ENCODE results near the gene OVAAL.
"Not testable (repeated sequence)": the region's sequence is repeated elsewhere in the genome, so short reads cannot be mapped to it uniquely, and the experiment has no call there.

OVAAL gene

GRCh38 chr1:180542838-180543145, 16.0 kb upstream of the OVAAL start:
- no peak overlapping the region for H3K4me3 ChIP-seq (ENCODE audit: low read depth, low read length)
- no peak for TF ChIP-seq CTCF (IDR thresholded peaks at IDR 0.05; ENCODE audit: low read depth, low read length)
- no peak for DNase-seq

GRCh38 chr1:180544050-180544449, 14.7 kb upstream of the OVAAL start:
- Histone ChIP-seq H3K27me3 (no peaks in the 10 kb centered on the region), H3K9me3 (no peaks in the 10 kb centered on the region), H3K36me3 (no peaks in the 10 kb centered on the region), H3K4me1 (no peaks in the 10 kb centered on the region; the same call in 1 of the 2 replicates), H3K4me3 (ENCODE audit: low read depth, low read length) (no peak overlapping the region)
- no peak for DNase-seq
- TF ChIP-seq CTCF (IDR thresholded peaks at IDR 0.05; ENCODE audit: low read depth, low read length): no peak

More at GRCh38 chr1:180542838-180543145, 16.0 kb upstream of the OVAAL start:
- no peaks in the 10 kb centered on the region for H3K36me3 ChIP-seq
- no peaks in the 10 kb centered on the region for H3K9me3 ChIP-seq
- no peaks in the 10 kb centered on the region for H3K27me3 ChIP-seq
- no peaks in the 10 kb centered on the region for H3K4me1 ChIP-seq

- no peak for TF ChIP-seq CTCF (IDR thresholded peaks at IDR 0.05; ENCODE audit: low read depth, low read length)
- no peaks in the 10 kb centered on the region for H3K27me3 ChIP-seq
- H3K9me3 ChIP-seq: no peaks in the 10 kb centered on the region
These were observed 12.8 kb upstream of the OVAAL start for GRCh38 chr1:180545991-180546390.

GRCh38 chr1:180548686-180549317, 10.0 kb upstream of the OVAAL start:
- H3K36me3 ChIP-seq: no peaks in the 10 kb centered on the region
- no peaks in the 10 kb centered on the region; the same call in none of the 2 replicates for H3K4me1 ChIP-seq
- no peak overlapping the region for H3K4me3 ChIP-seq (ENCODE audit: low read depth, low read length)
- no peak for TF ChIP-seq CTCF (IDR thresholded peaks at IDR 0.05; ENCODE audit: low read depth, low read length)
- H3K9me3 ChIP-seq: no peaks in the 10 kb centered on the region
- DNase-seq: no peak
- H3K27me3 ChIP-seq: no peaks in the 10 kb centered on the region

More at GRCh38 chr1:180545991-180546390, 12.8 kb upstream of the OVAAL start:
- Histone ChIP-seq H3K4me1 (no peaks in the 10 kb centered on the region; the same call in none of the 2 replicates), H3K4me3 (ENCODE audit: low read depth, low read length) (no peak overlapping the region), H3K36me3 (no peaks in the 10 kb centered on the region)
- no peak for DNase-seq

- not testable (repeated sequence) for H3K4me1 ChIP-seq; H3K36me3 ChIP-seq; H3K4me3 ChIP-seq (ENCODE audit: low read depth, low read length); H3K9me3 ChIP-seq; H3K27me3 ChIP-seq; DNase-seq
These were observed 9.0 kb upstream of the OVAAL start for GRCh38 chr1:180549770-180550169.

GRCh38 chr1:180550241-180550640, 8.5 kb upstream of the OVAAL start:
- no peak for TF ChIP-seq CTCF (IDR thresholded peaks at IDR 0.05; ENCODE audit: low read depth, low read length)
- no peak for DNase-seq
- H3K36me3 ChIP-seq: no peaks in the 10 kb centered on the region
- H3K4me3 ChIP-seq (ENCODE audit: low read depth, low read length): no peak overlapping the region
- no peaks in the 10 kb centered on the region; the same call in none of the 2 replicates for H3K4me1 ChIP-seq
- H3K9me3 ChIP-seq: no peaks in the 10 kb centered on the region
- no peaks in the 10 kb centered on the region for H3K27me3 ChIP-seq

Measured in BE2C (cell line).